ENCODE results near the gene DYNAP.

The DYNAP gene

DNA sequence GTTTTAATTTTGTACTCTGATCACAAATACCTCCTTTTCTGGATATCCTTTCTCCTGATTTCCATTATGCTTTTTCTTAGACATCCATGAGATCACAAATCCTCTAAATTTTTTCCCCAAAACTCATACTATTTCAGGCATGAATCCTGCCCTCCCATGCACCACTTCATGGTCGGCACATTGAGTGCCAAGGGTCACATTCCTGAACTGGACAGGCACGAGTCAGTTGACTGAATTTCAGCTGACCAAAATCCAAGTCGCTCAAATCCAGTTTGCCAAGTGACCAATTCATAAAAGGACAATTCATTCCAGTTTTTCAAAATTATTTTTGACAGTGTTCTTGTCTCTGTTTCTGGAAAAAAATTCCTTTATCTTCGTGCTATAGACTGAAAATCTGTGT lies 22.1 kb downstream of the DYNAP start:
- TF ChIP-seq, protein P1, sequence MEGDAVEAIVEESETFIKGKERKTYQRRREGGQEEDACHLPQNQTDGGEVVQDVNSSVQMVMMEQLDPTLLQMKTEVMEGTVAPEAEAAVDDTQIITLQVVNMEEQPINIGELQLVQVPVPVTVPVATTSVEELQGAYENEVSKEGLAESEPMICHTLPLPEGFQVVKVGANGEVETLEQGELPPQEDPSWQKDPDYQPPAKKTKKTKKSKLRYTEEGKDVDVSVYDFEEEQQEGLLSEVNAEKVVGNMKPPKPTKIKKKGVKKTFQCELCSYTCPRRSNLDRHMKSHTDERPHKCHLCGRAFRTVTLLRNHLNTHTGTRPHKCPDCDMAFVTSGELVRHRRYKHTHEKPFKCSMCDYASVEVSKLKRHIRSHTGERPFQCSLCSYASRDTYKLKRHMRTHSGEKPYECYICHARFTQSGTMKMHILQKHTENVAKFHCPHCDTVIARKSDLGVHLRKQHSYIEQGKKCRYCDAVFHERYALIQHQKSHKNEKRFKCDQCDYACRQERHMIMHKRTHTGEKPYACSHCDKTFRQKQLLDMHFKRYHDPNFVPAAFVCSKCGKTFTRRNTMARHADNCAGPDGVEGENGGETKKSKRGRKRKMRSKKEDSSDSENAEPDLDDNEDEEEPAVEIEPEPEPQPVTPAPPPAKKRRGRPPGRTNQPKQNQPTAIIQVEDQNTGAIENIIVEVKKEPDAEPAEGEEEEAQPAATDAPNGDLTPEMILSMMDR (conservative IDR thresholded peaks at IDR 0.05; ENCODE audit: low read depth, low read length) = no peak
- Histone ChIP-seq H3K4me1 (ENCODE audit: low read depth, poor library complexity, severe bottlenecking) (peaks cover 14% of the 10 kb centered on the region), H3K27me3 (ENCODE audit: insufficient read depth, low read depth) (no peaks in the 10 kb centered on the region), H3K4me2 (no peak overlapping the region), H2AFZ (ENCODE audit: low read depth) (no peak overlapping the region), H4K20me1 (ENCODE audit: insufficient read depth) (no peaks in the 10 kb centered on the region), H3K27ac (no peak overlapping the region), H3K9ac (no peak overlapping the region), H3K4me3 (IDR thresholded peaks at IDR 0.05; ENCODE audit: insufficient read depth, low read depth, low read length) (no peak overlapping the region), H3K36me3 (ENCODE audit: insufficient read depth) (no peaks in the 10 kb centered on the region), H3K79me2 (ENCODE audit: insufficient read depth, low read depth) (no peaks in the 10 kb centered on the region)

DNA sequence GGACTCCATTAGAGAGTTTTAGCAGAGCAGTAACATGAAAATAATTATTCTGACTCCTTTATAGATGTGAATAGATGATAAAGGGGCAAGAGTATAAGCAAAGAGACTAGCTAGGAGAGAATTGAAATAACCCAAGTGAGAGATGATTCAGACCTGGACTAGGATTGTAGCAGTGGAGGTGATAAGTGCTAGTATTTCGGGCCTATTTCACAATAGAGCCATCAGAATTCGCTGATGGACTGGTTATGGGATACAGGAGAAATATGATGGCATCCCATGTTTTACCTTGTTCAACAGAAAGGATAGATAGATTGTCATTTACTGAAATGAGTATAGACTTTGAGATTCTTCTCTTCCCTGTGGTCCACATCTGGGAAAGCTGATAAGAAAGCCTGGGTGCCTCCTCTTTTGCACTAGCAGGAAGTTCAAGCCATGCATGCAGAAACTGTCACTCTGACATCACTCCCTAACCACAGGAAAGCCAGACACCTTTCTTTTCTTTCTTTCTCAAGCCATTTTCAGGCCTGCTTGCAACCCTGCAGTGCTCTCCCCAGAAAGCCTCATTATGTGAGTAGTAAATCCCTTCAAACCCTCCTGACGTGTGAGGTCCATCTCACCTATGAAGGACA lies 25.3 kb downstream of the DYNAP start:
- TF ChIP-seq, protein P1 (conservative IDR thresholded peaks at IDR 0.05; ENCODE audit: low read depth, low read length) = no peak
- H3K36me3 ChIP-seq (ENCODE audit: insufficient read depth) = no peaks in the 10 kb centered on the region
- H3K27ac ChIP-seq = no peak overlapping the region
- no peaks in the 10 kb centered on the region for H3K79me2 ChIP-seq (ENCODE audit: insufficient read depth, low read depth)
- H3K9ac ChIP-seq = no peak overlapping the region
- no peaks in the 10 kb centered on the region for H3K27me3 ChIP-seq (ENCODE audit: insufficient read depth, low read depth)
- H3K4me3 ChIP-seq (IDR thresholded peaks at IDR 0.05; ENCODE audit: insufficient read depth, low read depth, low read length) = no peak overlapping the region
- no peak overlapping the region for H2AFZ ChIP-seq (ENCODE audit: low read depth)
- no peak overlapping the region for H3K4me2 ChIP-seq
- peaks cover 6% of the 10 kb centered on the region for H3K4me1 ChIP-seq (ENCODE audit: low read depth, poor library complexity, severe bottlenecking)
- H4K20me1 ChIP-seq (ENCODE audit: insufficient read depth) = no peaks in the 10 kb centered on the region

DNA sequence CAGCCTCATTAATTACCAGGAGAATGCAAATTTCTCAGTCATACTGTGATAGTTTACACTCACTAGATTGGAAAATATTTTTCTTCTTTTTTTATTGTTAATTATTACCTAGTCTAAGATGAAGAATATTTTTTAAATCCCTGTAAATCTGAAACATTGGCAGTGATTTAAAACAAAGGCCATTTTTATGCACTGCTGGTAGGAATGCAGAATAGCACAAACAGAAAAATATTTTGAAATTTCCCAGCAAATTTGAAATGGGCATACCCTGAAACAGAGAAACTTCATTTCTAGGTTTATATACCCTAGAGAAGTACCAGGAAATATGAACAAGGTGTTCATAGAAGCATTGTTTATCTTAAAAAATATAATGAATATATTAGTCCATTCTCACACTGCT lies 31.0 kb downstream of the DYNAP start:
- H3K36me3 ChIP-seq (ENCODE audit: insufficient read depth) = no peaks in the 10 kb centered on the region
- no peak overlapping the region for H3K9ac ChIP-seq
- TF ChIP-seq, protein P1 (conservative IDR thresholded peaks at IDR 0.05; ENCODE audit: low read depth, low read length) = no peak
- no peaks in the 10 kb centered on the region for H3K4me1 ChIP-seq (ENCODE audit: low read depth, poor library complexity, severe bottlenecking)
- no peak overlapping the region for H2AFZ ChIP-seq (ENCODE audit: low read depth)
- H3K27me3 ChIP-seq (ENCODE audit: insufficient read depth, low read depth) = no peaks in the 10 kb centered on the region
- no peak overlapping the region for H3K27ac ChIP-seq
- H3K79me2 ChIP-seq (ENCODE audit: insufficient read depth, low read depth) = no peaks in the 10 kb centered on the region
- H3K4me2 ChIP-seq = no peak overlapping the region
- no peaks in the 10 kb centered on the region for H4K20me1 ChIP-seq (ENCODE audit: insufficient read depth)
- no peak overlapping the region for H3K4me3 ChIP-seq (IDR thresholded peaks at IDR 0.05; ENCODE audit: insufficient read depth, low read depth, low read length)

DNA sequence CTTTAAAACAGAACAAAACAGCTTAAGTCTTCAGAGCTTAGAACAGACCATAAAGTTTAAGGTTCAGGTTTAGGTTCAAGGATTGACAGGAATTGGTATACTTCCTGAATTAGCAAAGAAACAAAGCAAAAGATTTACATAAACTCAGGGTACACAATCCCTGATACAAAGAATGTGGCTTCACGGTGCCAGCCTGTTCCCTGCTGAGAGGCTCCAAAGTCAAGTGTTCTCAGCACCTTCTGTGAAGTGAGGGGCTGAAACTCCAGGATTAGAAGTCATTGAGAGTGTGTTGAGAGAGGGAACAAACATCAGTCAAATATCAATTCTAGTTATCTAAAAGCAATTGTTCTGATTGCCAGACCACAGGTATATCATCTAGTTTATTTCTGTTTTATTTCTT lies 35.7 kb downstream of the DYNAP start:
- Histone ChIP-seq H3K4me3 (IDR thresholded peaks at IDR 0.05; ENCODE audit: insufficient read depth, low read depth, low read length) (no peak overlapping the region), H3K27me3 (ENCODE audit: insufficient read depth, low read depth) (no peaks in the 10 kb centered on the region)
- TF ChIP-seq, protein P1 (conservative IDR thresholded peaks at IDR 0.05; ENCODE audit: low read depth, low read length) = no peak

More for the DNA sequence above, 35.7 kb downstream of the DYNAP start:
- H3K4me2 ChIP-seq = no peak overlapping the region
- no peaks in the 10 kb centered on the region for H3K36me3 ChIP-seq (ENCODE audit: insufficient read depth)
- no peak overlapping the region for H2AFZ ChIP-seq (ENCODE audit: low read depth)
- H3K79me2 ChIP-seq (ENCODE audit: insufficient read depth, low read depth) = no peaks in the 10 kb centered on the region
- H3K4me1 ChIP-seq (ENCODE audit: low read depth, poor library complexity, severe bottlenecking) = no peaks in the 10 kb centered on the region
- no peak overlapping the region for H3K9ac ChIP-seq
- no peaks in the 10 kb centered on the region for H4K20me1 ChIP-seq (ENCODE audit: insufficient read depth)
- H3K27ac ChIP-seq = no peak overlapping the region

Data from KMS-11 (cell line).